Activated CD4-positive, alpha-beta T cell treated with anti-CD3 and anti-CD28 coated beads for 4 hours (primary cell): ENCODE measurements around the gene RNF212.
A peak's percentile ranks its signal among the peaks of the same experiment; 100 is the strongest.

Source experiments
- DNase-seq, 2 donors: peaks; one replicate each; pipeline ENCODE4 v3.0.0-alpha.2; 2020

Gene RNF212

GRCh38 chr4:1087371-1087770, 26.0 kb downstream of the RNF212 start:
- DNase-seq = no peak

GRCh38 chr4:1086011-1086410, 27.4 kb downstream of the RNF212 start:
- no peak for DNase-seq

GRCh38 chr4:1085404-1085799, 28.0 kb downstream of the RNF212 start:
- DNase-seq = no peak

GRCh38 chr4:1084796-1085403, 28.5 kb downstream of the RNF212 start:
- DNase-seq = no peak

GRCh38 chr4:1084394-1084793, 29.0 kb downstream of the RNF212 start:
- DNase-seq = no peak

- no peak for DNase-seq
Measured at GRCh38 chr4:1082215-1083182, 30.9 kb downstream of the RNF212 start.

- DNase-seq = no peak
Measured at GRCh38 chr4:1081689-1082040, 31.7 kb downstream of the RNF212 start.

- DNase-seq = no peak
Measured at GRCh38 chr4:1080961-1081688, 32.2 kb downstream of the RNF212 start.

GRCh38 chr4:1080432-1080831, 32.9 kb downstream of the RNF212 start:
- no peak for DNase-seq

GRCh38 chr4:1079711-1080265, 33.6 kb downstream of the RNF212 start:
- DNase-seq = no peak

GRCh38 chr4:1078490-1078889, 34.9 kb downstream of the RNF212 start:
- no peak for DNase-seq

- DNase-seq = no peak
Measured at GRCh38 chr4:1077711-1078477, 35.5 kb downstream of the RNF212 start.

GRCh38 chr4:1075809-1076699, 37.3 kb downstream of the RNF212 start:
- DNase-seq = no peak

- DNase-seq = no peak
Measured at GRCh38 chr4:1075225-1075624, 38.1 kb downstream of the RNF212 start.

- DNase-seq = no peak
Measured at GRCh38 chr4:1074077-1074476, 39.3 kb downstream of the RNF212 start.

- DNase-seq = peak; percentile 47 to 48
Measured at GRCh38 chr4:1072830-1073446, 40.4 kb downstream of the RNF212 start.

- DNase-seq = no peak
Measured at GRCh38 chr4:1069394-1069793, 44.0 kb downstream of the RNF212 start.

GRCh38 chr4:1065732-1066131, 47.6 kb downstream of the RNF212 start:
- DNase-seq = no peak

- DNase-seq = no peak
Measured at GRCh38 chr4:1062419-1062818, 50.9 kb downstream of the RNF212 start.

- DNase-seq = no peak
Measured at GRCh38 chr4:1061760-1062159, 51.6 kb downstream of the RNF212 start.
